Measurements from ENCODE around the gene AKIRIN2. TPM values are rescaled to one million over a fixed set of nuclear protein-coding genes. Genes with fewer than 3 reads are reported as not detected.

The AKIRIN2 gene
- total and polyA plus RNA-seq, 2 of the 13 experiments (the other 11 are each of a cell fraction or from before 2014, with no cell fraction given), result 15.6 to 23.4 TPM

DNA sequence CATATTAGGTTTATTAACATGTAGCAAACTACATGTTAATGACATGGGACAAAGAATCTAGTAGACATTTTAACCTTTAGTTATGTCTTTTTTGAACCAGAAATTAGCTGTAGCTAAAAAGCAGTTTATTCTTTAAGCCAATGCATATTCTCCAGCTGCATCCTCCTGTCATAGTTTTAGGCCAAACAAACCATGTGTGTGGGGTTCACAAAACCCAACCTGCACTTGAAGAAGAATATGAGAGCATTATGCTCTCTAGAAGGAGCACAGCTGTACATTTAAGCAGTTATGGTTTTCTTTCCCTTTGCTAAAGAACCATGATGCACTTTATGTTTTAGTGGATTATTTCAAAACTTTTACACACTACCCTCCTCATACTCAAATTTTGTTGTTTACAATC lies 46.2 kb downstream of the AKIRIN2 start (continued):
- TF ChIP-seq ZNF543 (CRISPR knock-in tag; IDR thresholded peaks at IDR 0.05), result no peak

DNA sequence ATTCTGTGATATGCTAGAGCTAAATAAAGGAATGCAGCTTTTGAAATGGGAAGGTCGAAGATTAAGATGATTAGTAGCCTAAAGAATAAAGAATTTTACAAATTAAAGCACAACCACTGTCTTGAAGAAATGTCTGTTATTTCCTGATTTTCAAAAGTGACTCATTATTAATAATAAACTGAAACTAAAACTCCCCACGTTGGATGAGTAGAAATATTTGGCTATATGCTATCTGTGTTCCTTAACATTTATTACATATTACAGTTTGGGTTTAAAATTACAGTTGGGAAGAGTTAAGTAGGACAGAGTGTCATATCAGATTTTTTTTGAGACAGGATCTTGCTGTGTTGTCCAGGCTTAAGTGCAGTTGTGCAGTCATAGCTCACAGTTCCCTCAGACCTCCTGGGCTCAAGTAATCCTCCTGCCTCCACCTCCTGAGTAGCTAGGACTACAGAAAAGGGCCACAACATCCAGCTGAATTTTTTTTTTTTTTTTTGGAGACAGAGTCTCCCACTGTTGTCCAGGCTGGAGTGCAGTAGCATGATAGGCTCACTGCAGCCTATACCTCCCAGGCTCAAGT lies 47.1 kb downstream of the AKIRIN2 start:
- H3K4me1 ChIP-seq (ENCODE audit: insufficient read depth, low read length), result no peaks in the 10 kb centered on the region
- no peak for DNase-seq (ENCODE audit: low spot score)
- no peaks in the 10 kb centered on the region for H3K27me3 ChIP-seq (ENCODE audit: control insufficient read depth in 1 of 2, insufficient read depth in 2 of 2, low read length in 2 of 2)
- CTCF ChIA-PET (ENCODE audit: low intra/inter-chr PET ratio, low total read pairs), result no interaction called here
- no peak overlapping the region for H3K27ac ChIP-seq (ENCODE audit: extremely low read length, insufficient read depth, low read length)
- H2AFZ ChIP-seq (ENCODE audit: low read length), result no peak overlapping the region
- H3K79me2 ChIP-seq (ENCODE audit: insufficient read depth, low read length), result no peaks in the 10 kb centered on the region
- no peak overlapping the region for H3K9ac ChIP-seq (ENCODE audit: insufficient read depth, low read depth, low read length)
- POLR2A ChIA-PET, result interaction anchor here (1.3 kb wide), 1 partner anchor 47 kb away, joined by 4 read pairs; the partner anchor contains the start of gene AKIRIN2
- H3K36me3 ChIP-seq (replicated peaks in 1 of 2; ENCODE audit: control insufficient read depth in 1 of 2, insufficient read depth in 2 of 2, low read length in 2 of 2), result peaks cover 6 to 27% of the 10 kb centered on the region in 2 experiments
- intact Hi-C loops (cut with micrococcal nuclease; ENCODE audit: unreplicated experiment), result no loop called here
- in situ Hi-C loops (cut with HindIII; ENCODE audit: extremely low pct_ligation_motif_present, low pct_unique_long_range_greater_than_20kb), result no loop called here
- FAIRE-seq, result no peak
- ATAC-seq, result no peak
- no TSS peak for BruUV-seq (replicated peaks)
- no peak overlapping the region for H3K4me3 ChIP-seq (replicated peaks in 1 of 3; ENCODE audit: insufficient read depth in 1 of 3, low read depth in 2 of 3, low read length in 3 of 3)
- H3K9me3 ChIP-seq (ENCODE audit: low read length), result no peaks in the 10 kb centered on the region
- H3K4me2 ChIP-seq (ENCODE audit: low read depth, low read length), result no peak overlapping the region
- no peaks in the 10 kb centered on the region for H4K20me1 ChIP-seq (ENCODE audit: insufficient read depth, low read length)
- WGBS (ENCODE audit: low lambda C conversion rate), result 96% methylated on average over 2 of the region's 2 CpGs
- TF ChIP-seq ZNF121 (CRISPR knock-in tag; IDR thresholded peaks at IDR 0.05) (peak; percentile 70), ZNF441 (CRISPR knock-in tag; IDR thresholded peaks at IDR 0.05; ENCODE audit: borderline replicate concordance) (no peak)

DNA sequence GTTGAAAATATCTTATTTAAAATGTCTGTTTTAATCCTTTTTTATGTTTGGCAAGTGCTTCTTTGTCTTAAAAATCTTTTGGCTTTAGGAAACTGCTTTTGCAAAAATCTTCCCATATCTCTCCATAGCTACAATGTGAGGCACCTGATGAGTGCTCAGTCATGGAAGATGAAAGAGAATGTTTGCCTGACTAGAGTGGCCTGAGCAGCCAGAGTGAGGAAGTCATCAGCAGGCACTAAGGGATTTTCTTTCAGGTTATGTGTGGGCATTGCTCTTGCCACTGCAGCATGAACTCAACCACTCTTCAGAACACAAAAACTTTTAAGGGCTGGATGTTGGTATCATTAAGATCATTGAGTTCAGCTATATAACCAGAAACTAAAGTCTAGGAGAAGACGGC lies 47.9 kb downstream of the AKIRIN2 start:
- no peaks in the 10 kb centered on the region for H3K4me1 ChIP-seq (ENCODE audit: insufficient read depth, low read length)
- POLR2A ChIA-PET, result no interaction called here
- no peaks in the 10 kb centered on the region for H3K9me3 ChIP-seq (ENCODE audit: low read length)
- no peaks in the 10 kb centered on the region for H4K20me1 ChIP-seq (ENCODE audit: insufficient read depth, low read length)
- H3K4me2 ChIP-seq (ENCODE audit: low read depth, low read length), result no peak overlapping the region
- WGBS (ENCODE audit: low lambda C conversion rate), result 100% methylated on average over 1 of the region's 1 CpG
- BruUV-seq (replicated peaks), result no TSS peak
- ATAC-seq, result no peak
- in situ Hi-C loops (cut with HindIII; ENCODE audit: extremely low pct_ligation_motif_present, low pct_unique_long_range_greater_than_20kb), result no loop called here
- TF ChIP-seq NCOA5 (CRISPR knock-in tag; IDR thresholded peaks at IDR 0.05), result no peak
- no peak for TF ChIP-seq KLF16 (CRISPR knock-in tag; IDR thresholded peaks at IDR 0.05)
- no peak for TF ChIP-seq HMG20A (CRISPR knock-in tag; IDR thresholded peaks at IDR 0.05; ENCODE audit: borderline replicate concordance)
- TF ChIP-seq PCBP1 (IDR thresholded peaks at IDR 0.05; ENCODE audit: borderline replicate concordance, low read depth, low read length), result no peak
- no peak for TF ChIP-seq FOXC1 (CRISPR knock-in tag; IDR thresholded peaks at IDR 0.05; ENCODE audit: borderline replicate concordance)
- no peak for TF ChIP-seq CCDC6 (CRISPR knock-in tag; IDR thresholded peaks at IDR 0.05)
- no peak for TF ChIP-seq KDM3A (CRISPR knock-in tag; IDR thresholded peaks at IDR 0.05; ENCODE audit: low read depth)
- TF ChIP-seq TEAD3 (CRISPR knock-in tag; optimal IDR thresholded peaks at IDR 0.05; ENCODE audit: borderline replicate concordance), result no peak
- TF ChIP-seq CENPT (CRISPR knock-in tag; IDR thresholded peaks at IDR 0.05; ENCODE audit: low read depth), result no peak
- H2AFZ ChIP-seq (ENCODE audit: low read length), result no peak overlapping the region
- CTCF ChIA-PET (ENCODE audit: low intra/inter-chr PET ratio, low total read pairs), result no interaction called here
- H3K9ac ChIP-seq (ENCODE audit: insufficient read depth, low read depth, low read length), result no peak overlapping the region
- no peak for FAIRE-seq
- no peak overlapping the region for H3K27ac ChIP-seq (ENCODE audit: extremely low read length, insufficient read depth, low read length)
- H3K79me2 ChIP-seq (ENCODE audit: insufficient read depth, low read length), result no peaks in the 10 kb centered on the region
- H3K36me3 ChIP-seq (replicated peaks in 1 of 2; ENCODE audit: control insufficient read depth in 1 of 2, insufficient read depth in 2 of 2, low read length in 2 of 2), result peaks cover 6 to 28% of the 10 kb centered on the region in 2 experiments
- no peak for DNase-seq (ENCODE audit: low spot score)
- H3K27me3 ChIP-seq (ENCODE audit: control insufficient read depth in 1 of 2, insufficient read depth in 2 of 2, low read length in 2 of 2), result no peaks in the 10 kb centered on the region
- intact Hi-C loops (cut with micrococcal nuclease; ENCODE audit: unreplicated experiment), result no loop called here
- no peak overlapping the region for H3K4me3 ChIP-seq (replicated peaks in 1 of 3; ENCODE audit: insufficient read depth in 1 of 3, low read depth in 2 of 3, low read length in 3 of 3)
